Cardiac septum (tissue), 1 donor: ENCODE results near the gene SIKE1. TPM values are rescaled to one million over a fixed set of nuclear protein-coding genes. Genes with fewer than 3 reads are reported as not detected.
"Not testable (repeated sequence)": the region's sequence is repeated elsewhere in the genome, so short reads cannot be mapped to it uniquely, and the experiment has no call there.

Experiments used
- DNase-seq: peaks from one replicate; pipeline ENCODE4 v3.0.0-alpha.2; 2020; ENCODE audit warnings: low spot score
- intact Hi-C: fragments of 100-400 bp; cut with DNase I; formaldehyde crosslinking; loops from one replicate; pipeline ENCODE4 v1.14.0; 2022
- long read RNA-seq: library from polyadenylated mRNA; unstranded; transcript quantifications from one replicate; pipeline ENCODE4 v2.0.0, GENCODE V29; 2021
- total RNA-seq: library from RNA; stranded (reverse); fragmentation: NEBNext Ultra II Directional; extraction: Animal tissue kit (Norgen Biotek cat#: 25700); gene quantifications from one replicate; pipeline ENCODE4 v1.2.1, GENCODE V29; 2021
- donor health status: DM: no; HTN: no; CAD: no.

SIKE1 gene
- 40.2 TPM for total RNA-seq
- long read RNA-seq, full-length matches to known transcripts, result 15 of 22 reads
- long read RNA-seq, partial matches to known transcripts, result 0 of 22 reads
- long read RNA-seq, other reads (novel, unspliced or antisense), result 7 of 22 reads

- intact Hi-C loops, result loop anchor here (1.0 kb wide), 1 partner anchor 64 kb away; the partner anchor contains the start of gene NRAS
- peak; percentile 96 for DNase-seq
Measured at GRCh38 chr1:114780344-114781226, at the start of gene SIKE1. Gene SIKE1 (minus strand): TSS chr1:114780685. CDS start chr1:114780607, 78 bp downstream.

GRCh38 chr1:114830075-114830474, 49.6 kb upstream of the SIKE1 start:
- DNase-seq, intact Hi-C loops: not testable (repeated sequence)

GRCh38 chr1:114828251-114828650, 47.8 kb upstream of the SIKE1 start:
- intact Hi-C loops, result no loop called here
- no peak for DNase-seq

- intact Hi-C loops, result no loop called here
- no peak for DNase-seq
Measured at GRCh38 chr1:114821978-114822377, 41.5 kb upstream of the SIKE1 start.

GRCh38 chr1:114820392-114820791, 39.9 kb upstream of the SIKE1 start:
- intact Hi-C loops, result no loop called here
- DNase-seq, result no peak

GRCh38 chr1:114819869-114820268, 39.4 kb upstream of the SIKE1 start:
- no peak for DNase-seq
- intact Hi-C loops, result no loop called here

GRCh38 chr1:114804449-114804848, 24.0 kb upstream of the SIKE1 start:
- DNase-seq, intact Hi-C loops: not testable (repeated sequence)

- intact Hi-C loops, result no loop called here
- no peak for DNase-seq
Measured at GRCh38 chr1:114803001-114803400, 22.5 kb upstream of the SIKE1 start.

GRCh38 chr1:114794038-114794437, 13.6 kb upstream of the SIKE1 start:
- DNase-seq, result no peak
- intact Hi-C loops, result no loop called here

GRCh38 chr1:114790581-114790980, 10.1 kb upstream of the SIKE1 start:
- intact Hi-C loops, DNase-seq: not testable (repeated sequence)

- intact Hi-C loops, DNase-seq: not testable (repeated sequence)
Measured at GRCh38 chr1:114786440-114786839, 6.0 kb upstream of the SIKE1 start.

- intact Hi-C loops, result no loop called here
Measured at GRCh38 chr1:114782476-114782875, 2.0 kb upstream of the SIKE1 start.

GRCh38 chr1:114779722-114780121, 763 bp downstream of the SIKE1 start:
- intact Hi-C loops, result loop anchor here (1.0 kb wide), 1 partner anchor 63 kb away; the partner anchor contains the start of gene NRAS
- DNase-seq, result no peak

More at GRCh38 chr1:114782476-114782875, 2.0 kb upstream of the SIKE1 start:
- DNase-seq, result no peak

- DNase-seq, intact Hi-C loops: not testable (repeated sequence)
Measured at GRCh38 chr1:114776726-114777125, 3.8 kb downstream of the SIKE1 start.

- intact Hi-C loops, result no loop called here
- DNase-seq, result no peak
Measured at GRCh38 chr1:114771992-114772391, 8.5 kb downstream of the SIKE1 start.

GRCh38 chr1:114770989-114771388, 9.5 kb downstream of the SIKE1 start:
- no peak for DNase-seq
- intact Hi-C loops, result no loop called here

- DNase-seq, result no peak
- intact Hi-C loops, result no loop called here
Measured at GRCh38 chr1:114764689-114765088, 15.8 kb downstream of the SIKE1 start.

- no peak for DNase-seq
- intact Hi-C loops, result loop anchor here (5.0 kb wide), 2 partner anchors 176 to 246 kb away; partner anchors contain the start of genes BCAS2 and TRIM33
Measured at GRCh38 chr1:114758256-114758832, 22.1 kb downstream of the SIKE1 start.

- intact Hi-C loops, result loop anchor here (2.0 to 5.0 kb wide), 3 partner anchors 41 to 245 kb away; partner anchors contain the start of genes BCAS2, NRAS and TRIM33
Measured at GRCh38 chr1:114757455-114758255, 22.8 kb downstream of the SIKE1 start, which contains the start of gene CSDE1. Gene CSDE1 (minus strand): TSS chr1:114757984. CDS start chr1:114739890, 18,094 bp downstream.

More at GRCh38 chr1:114757455-114758255, 22.8 kb downstream of the SIKE1 start, which contains the start of gene CSDE1:
- peak; percentile 98 for DNase-seq
